KOPT-K1 (cell line): ENCODE results near the gene IFNL3.
"Not testable (repeated sequence)": the region's sequence is repeated elsewhere in the genome, so short reads cannot be mapped to it uniquely, and the experiment has no call there.

Source experiments
- H3K27ac ChIP-seq: fragments of 200-600 bp; sonication (generic); 2 replicates; pipeline ENCODE4 v1.5.1; 2016; ENCODE audit warnings: antibody characterized with exemption, mild to moderate bottlenecking, low read depth, low read length; ENCODE audit not compliant: poor library complexity, severe bottlenecking
- H3K36me3 ChIP-seq: fragments of 200-600 bp; sonication (generic); 2 replicates; pipeline ENCODE4 v1.5.1; 2017; ENCODE audit warnings: antibody characterized with exemption, mild to moderate bottlenecking, low read length, moderate library complexity; ENCODE audit not compliant: insufficient read depth
- H3K9me3 ChIP-seq: fragments of 200-600 bp; sonication (generic); 2 replicates; pipeline ENCODE4 v1.5.1; 2017; ENCODE audit warnings: antibody characterized with exemption, low read length, mild to moderate bottlenecking; ENCODE audit not compliant: insufficient read depth, poor library complexity, severe bottlenecking

The IFNL3 gene

DNA sequence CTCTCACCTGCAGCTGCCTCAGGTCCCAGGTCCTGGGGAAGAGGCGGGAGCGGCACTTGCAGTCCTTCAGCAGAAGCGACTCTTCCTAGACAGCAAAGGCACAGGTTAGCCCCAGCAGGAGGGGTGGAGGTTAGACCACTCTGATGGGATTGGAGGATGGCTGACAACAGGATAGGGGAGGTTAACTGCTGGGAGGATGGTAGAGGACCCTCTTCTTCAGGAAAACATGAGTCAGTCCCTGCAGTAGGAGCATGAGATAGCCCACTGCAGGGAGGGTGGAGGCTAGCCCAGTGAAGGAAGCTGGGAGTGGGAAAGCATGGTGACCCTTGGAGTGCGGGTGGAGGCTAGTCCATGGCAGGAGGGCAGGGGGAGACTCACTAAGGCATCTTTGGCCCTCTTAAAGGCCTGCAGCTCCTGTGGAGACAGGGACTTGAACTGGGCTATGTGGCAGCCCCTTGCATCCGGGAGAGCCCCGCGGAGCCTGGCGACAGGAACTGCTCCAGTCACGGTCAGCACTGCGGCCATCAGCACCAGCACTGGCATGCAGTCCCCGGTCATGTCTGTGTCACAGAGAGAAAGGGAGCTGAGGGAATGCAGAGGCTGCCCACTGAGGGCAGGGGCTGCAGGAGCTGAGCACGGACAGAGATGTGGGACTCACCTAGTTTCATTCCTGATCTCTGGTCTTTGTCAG is at the start of gene IFNL3:
TSS of gene IFNL3 (minus strand) at position 597 of the 691 bp plus-strand sequence. CDS start at position 558, 39 bp downstream.
- not testable (repeated sequence) for H3K27ac ChIP-seq, H3K9me3 ChIP-seq, H3K36me3 ChIP-seq

- no peak overlapping the region for H3K27ac ChIP-seq
- H3K36me3 ChIP-seq: no peaks in the 10 kb centered on the region
These were observed 48.6 kb upstream of the IFNL3 start for GRCh38 chr19:39293394-39293793.

DNA sequence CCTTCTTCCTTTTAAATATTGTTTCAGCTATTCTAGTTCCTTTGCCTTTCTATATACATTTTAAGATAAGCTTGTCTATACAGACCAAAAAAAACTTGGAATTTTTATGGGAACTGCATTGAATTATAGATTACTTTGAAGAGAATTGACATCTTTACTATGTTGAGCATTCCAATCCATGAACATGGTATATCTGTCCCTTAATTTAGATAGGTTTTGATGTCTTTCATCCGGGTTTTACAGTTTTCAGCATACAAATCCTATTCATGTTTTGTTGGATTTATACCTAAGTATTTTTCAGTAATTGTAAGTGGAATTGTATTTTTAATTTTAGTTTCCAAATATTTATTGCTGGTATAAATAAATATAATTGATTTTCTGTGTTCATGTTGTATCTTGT is 39.2 kb upstream of the IFNL3 start:
- Histone ChIP-seq H3K36me3 (no peaks in the 10 kb centered on the region), H3K9me3 (peaks cover 23% of the 10 kb centered on the region), H3K27ac (no peak overlapping the region)

More at GRCh38 chr19:39293394-39293793, 48.6 kb upstream of the IFNL3 start:
- no peaks in the 10 kb centered on the region for H3K9me3 ChIP-seq

DNA sequence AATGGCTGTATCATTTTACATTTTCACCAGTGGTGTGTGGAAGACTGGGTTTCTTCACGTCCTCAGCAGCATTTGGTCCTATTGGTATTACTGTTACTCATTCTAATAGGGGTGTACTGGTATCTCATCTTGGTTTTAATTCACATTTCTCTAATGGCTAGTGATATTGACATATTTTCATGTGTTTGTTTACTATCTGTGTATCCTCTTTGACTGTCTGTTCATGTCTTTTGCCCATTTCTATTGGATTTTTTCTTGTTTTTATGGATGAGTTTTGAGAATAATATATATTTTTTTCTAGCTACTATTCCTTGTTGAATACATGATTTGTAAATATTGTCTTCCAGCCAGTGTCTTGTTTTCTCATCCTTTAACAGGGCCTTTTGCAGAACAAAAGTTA is 37.2 kb upstream of the IFNL3 start:
- Histone ChIP-seq H3K9me3 (peaks cover 23% of the 10 kb centered on the region), H3K27ac (no peak overlapping the region)

DNA sequence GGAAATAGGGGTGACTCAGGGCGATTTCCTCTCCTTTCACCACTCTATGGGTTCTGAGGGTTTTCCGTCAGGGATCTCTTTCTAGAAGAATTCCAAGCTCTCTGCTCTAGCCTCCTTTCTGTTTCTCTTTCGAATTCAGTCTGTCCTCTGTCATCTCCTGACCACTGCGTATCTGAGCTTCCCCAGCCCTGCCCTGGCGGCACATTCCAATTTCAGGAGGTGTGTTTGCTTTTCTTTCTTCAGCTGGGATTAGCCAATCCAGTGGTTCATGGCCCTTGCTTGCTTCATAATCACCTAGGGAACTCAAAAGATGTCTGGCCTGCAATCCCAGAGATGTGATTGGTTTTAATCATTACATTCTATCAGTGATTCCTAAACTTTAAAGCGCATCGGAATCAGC is 32.8 kb upstream of the IFNL3 start:
- Histone ChIP-seq H3K9me3 (peaks cover 16% of the 10 kb centered on the region), H3K27ac (no peak overlapping the region), H3K36me3 (no peaks in the 10 kb centered on the region)

More for the DNA sequence above, 37.2 kb upstream of the IFNL3 start:
- H3K36me3 ChIP-seq: no peaks in the 10 kb centered on the region

DNA sequence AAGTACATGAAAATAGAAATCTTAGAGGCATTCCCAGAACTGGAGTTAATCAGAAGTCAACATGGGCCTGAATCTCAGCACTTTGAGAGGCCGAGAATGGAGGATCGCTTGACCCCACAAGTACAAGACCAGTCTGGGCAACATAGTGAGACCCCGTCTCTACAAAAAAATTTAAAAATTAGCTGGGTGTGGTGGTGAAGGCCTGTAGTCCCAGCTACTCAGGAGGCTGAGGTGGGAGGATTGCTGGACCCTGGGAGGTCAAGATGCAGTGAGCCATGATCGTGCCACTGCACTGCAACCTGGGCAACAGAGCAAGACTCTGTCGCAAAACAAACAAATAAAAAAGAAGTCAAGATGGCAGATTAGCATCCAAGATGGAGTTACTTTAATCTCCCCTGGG is 31.9 kb upstream of the IFNL3 start:
- Histone ChIP-seq H3K36me3 (no peaks in the 10 kb centered on the region), H3K9me3 (peaks cover 8% of the 10 kb centered on the region), H3K27ac (no peak overlapping the region)

- Histone ChIP-seq H3K9me3 (no peaks in the 10 kb centered on the region), H3K27ac (no peak overlapping the region), H3K36me3 (no peaks in the 10 kb centered on the region)
These were observed 30.8 kb upstream of the IFNL3 start for GRCh38 chr19:39275578-39275977.

GRCh38 chr19:39273859-39274258 is 29.1 kb upstream of the IFNL3 start:
- H3K36me3 ChIP-seq, H3K27ac ChIP-seq, H3K9me3 ChIP-seq: not testable (repeated sequence)

GRCh38 chr19:39270036-39270871 is 25.4 kb upstream of the IFNL3 start:
- H3K9me3 ChIP-seq: no peaks in the 10 kb centered on the region
- no peak overlapping the region for H3K27ac ChIP-seq
- no peaks in the 10 kb centered on the region for H3K36me3 ChIP-seq

DNA sequence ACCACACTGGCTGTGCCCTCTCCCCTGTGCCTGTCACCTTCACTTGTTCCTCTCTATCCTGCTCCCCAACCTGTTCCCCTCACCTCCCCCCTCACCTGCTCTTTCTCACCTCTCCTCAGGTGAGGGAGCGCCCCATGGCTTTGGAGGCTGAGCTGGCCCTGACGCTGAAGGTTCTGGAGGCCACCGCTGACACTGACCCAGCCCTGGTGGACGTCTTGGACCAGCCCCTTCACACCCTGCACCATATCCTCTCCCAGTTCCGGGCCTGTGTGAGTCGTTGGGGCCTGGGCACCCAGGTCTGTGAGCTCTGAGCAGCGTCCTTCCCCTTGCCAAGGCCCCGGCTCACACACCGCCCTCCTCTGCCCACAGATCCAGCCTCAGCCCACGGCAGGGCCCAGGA is 24.6 kb upstream of the IFNL3 start:
- not testable (repeated sequence) for H3K27ac ChIP-seq, H3K9me3 ChIP-seq, H3K36me3 ChIP-seq

DNA sequence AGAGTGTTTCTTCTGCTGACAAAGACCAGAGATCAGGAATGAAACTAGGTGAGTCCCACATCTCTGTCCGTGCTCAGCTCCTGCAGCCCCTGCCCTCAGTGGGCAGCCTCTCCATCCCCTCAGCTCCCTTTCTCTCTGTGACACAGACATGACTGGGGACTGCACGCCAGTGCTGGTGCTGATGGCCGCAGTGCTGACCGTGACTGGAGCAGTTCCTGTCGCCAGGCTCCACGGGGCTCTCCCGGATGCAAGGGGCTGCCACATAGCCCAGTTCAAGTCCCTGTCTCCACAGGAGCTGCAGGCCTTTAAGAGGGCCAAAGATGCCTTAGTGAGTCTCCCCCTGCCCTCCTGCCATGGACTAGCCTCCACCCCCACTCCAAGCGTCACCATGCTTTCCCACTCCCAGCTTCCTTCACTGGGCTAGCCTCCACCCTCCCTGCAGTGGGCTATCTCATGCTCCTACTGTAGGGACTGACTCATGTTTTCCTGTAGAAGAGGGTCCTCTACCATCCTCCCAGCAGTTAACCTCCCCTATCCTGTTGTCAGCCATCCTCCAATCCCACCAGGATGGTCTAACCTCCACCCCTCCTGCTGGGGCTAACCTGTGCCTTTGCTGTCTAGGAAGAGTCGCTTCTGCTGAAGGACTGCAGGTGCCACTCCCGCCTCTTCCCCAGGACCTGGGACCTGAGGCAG is 23.9 kb upstream of the IFNL3 start:
- not testable (repeated sequence) for H3K36me3 ChIP-seq, H3K9me3 ChIP-seq, H3K27ac ChIP-seq

DNA sequence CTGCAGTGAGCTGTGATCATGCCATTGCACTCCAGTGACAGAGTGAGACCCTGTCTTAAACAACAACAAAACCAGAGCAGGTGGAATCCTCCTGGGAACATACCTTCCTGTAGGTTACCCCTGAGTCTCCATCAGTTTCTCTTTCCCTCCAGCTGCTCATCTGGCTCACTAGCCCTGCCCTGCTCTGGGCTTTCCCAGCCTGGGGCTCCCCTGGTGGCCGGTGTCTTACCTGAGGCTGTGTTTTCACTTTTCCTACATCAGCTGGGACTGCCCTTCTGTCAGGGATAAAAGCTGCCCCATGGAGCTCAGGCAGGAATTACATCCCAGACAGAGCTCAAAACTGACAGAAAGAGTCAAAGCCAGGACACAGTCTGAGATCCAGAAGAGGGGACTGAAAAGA is 23.3 kb upstream of the IFNL3 start, which contains the start of gene IFNL2:
TSS of gene IFNL2 (plus strand) at position 312 of the 400 bp plus-strand sequence. CDS start 173 bp downstream, outside the sequence.
- H3K27ac ChIP-seq, H3K36me3 ChIP-seq, H3K9me3 ChIP-seq: not testable (repeated sequence)

- Histone ChIP-seq H3K9me3 (no peaks in the 10 kb centered on the region), H3K27ac (no peak overlapping the region), H3K36me3 (no peaks in the 10 kb centered on the region)
These were observed 20.6 kb upstream of the IFNL3 start for GRCh38 chr19:39265321-39265916.

GRCh38 chr19:39264306-39265290 is 19.8 kb upstream of the IFNL3 start:
- no peak overlapping the region for H3K27ac ChIP-seq
- H3K36me3 ChIP-seq: no peaks in the 10 kb centered on the region
- H3K9me3 ChIP-seq: no peaks in the 10 kb centered on the region
